GM10847 (cell line): Measurements from ENCODE around the gene IPO11.

ENCODE experiments used
- POLR2A ChIP-seq: IDR thresholded peaks from 2 replicates; pipeline ENCODE4 v1.6.1; 2011; ENCODE audit not compliant: insufficient read length; ENCODE audit errors: extremely low read depth

The IPO11 gene

GRCh38 chr5:62578540-62578939 lies 166.0 kb downstream of the IPO11 start, which contains the start of gene LRRC70:
Gene LRRC70, plus strand, starts transcription at chr5:62578819. Its CDS starts 620 bp downstream, at chr5:62579439.
- TF ChIP-seq POLR2A = no peak

GRCh38 chr5:62579761-62580160 lies 167.2 kb downstream of the IPO11 start:
- TF ChIP-seq POLR2A = no peak

- TF ChIP-seq POLR2A = no peak
These were observed 169.5 kb downstream of the IPO11 start for GRCh38 chr5:62581836-62582597.

GRCh38 chr5:62584391-62584790 lies 171.8 kb downstream of the IPO11 start:
- TF ChIP-seq POLR2A = no peak

- no peak for TF ChIP-seq POLR2A
These were observed 172.7 kb downstream of the IPO11 start for GRCh38 chr5:62585306-62585705.

- TF ChIP-seq POLR2A = no peak
These were observed 173.2 kb downstream of the IPO11 start for GRCh38 chr5:62585751-62586150.

- TF ChIP-seq POLR2A = no peak
These were observed 175.2 kb downstream of the IPO11 start for GRCh38 chr5:62587737-62588136.

- TF ChIP-seq POLR2A = no peak
These were observed 176.1 kb downstream of the IPO11 start for GRCh38 chr5:62588668-62589067.

- TF ChIP-seq POLR2A = no peak
These were observed 176.9 kb downstream of the IPO11 start for GRCh38 chr5:62589504-62589903.

GRCh38 chr5:62590387-62590786 lies 177.8 kb downstream of the IPO11 start:
- TF ChIP-seq POLR2A = no peak

GRCh38 chr5:62592558-62592957 lies 180.0 kb downstream of the IPO11 start:
- TF ChIP-seq POLR2A = no peak

GRCh38 chr5:62593331-62593730 lies 180.8 kb downstream of the IPO11 start:
- TF ChIP-seq POLR2A = no peak

- TF ChIP-seq POLR2A = no peak
These were observed 181.9 kb downstream of the IPO11 start for GRCh38 chr5:62594364-62594984.

GRCh38 chr5:62596096-62596495 lies 183.5 kb downstream of the IPO11 start:
- no peak for TF ChIP-seq POLR2A

GRCh38 chr5:62596691-62597090 lies 184.1 kb downstream of the IPO11 start:
- TF ChIP-seq POLR2A = no peak

- no peak for TF ChIP-seq POLR2A
These were observed 184.8 kb downstream of the IPO11 start for GRCh38 chr5:62597314-62597713.
